HEK293 (cell line): ENCODE data around the gene ACADVL.

ENCODE experiments used
- ZEB2 ChIP-seq: fragments of 450-650 bp; formaldehyde crosslinking; IDR thresholded peaks from 2 replicates; pipeline ENCODE4 v1.5.1; 2016; ENCODE audit warnings: missing biosample characterization, missing genetic modification characterization
- ZNF311 ChIP-seq: fragments of 450-650 bp; formaldehyde crosslinking; IDR thresholded peaks from 2 replicates; pipeline ENCODE4 v1.5.1; 2017; ENCODE audit warnings: missing biosample characterization, missing genetic modification characterization, borderline replicate concordance
- TF ChIP-seq, protein P1 (sequence below): fragments of 450-650 bp; formaldehyde crosslinking; IDR thresholded peaks from 2 replicates; pipeline ENCODE4 v1.5.1; 2016; ENCODE audit warnings: missing biosample characterization, missing genetic modification characterization
- TF ChIP-seq, protein P2 (sequence below): fragments of 450-650 bp; formaldehyde crosslinking; IDR thresholded peaks from 2 replicates; pipeline ENCODE4 v1.5.1; 2016; ENCODE audit warnings: missing biosample characterization, missing genetic modification characterization
- TF ChIP-seq, protein P3 (sequence below): fragments of 450-650 bp; formaldehyde crosslinking; IDR thresholded peaks from 2 replicates; pipeline ENCODE4; 2016; ENCODE audit warnings: missing biosample characterization, missing genetic modification characterization

DNA sequence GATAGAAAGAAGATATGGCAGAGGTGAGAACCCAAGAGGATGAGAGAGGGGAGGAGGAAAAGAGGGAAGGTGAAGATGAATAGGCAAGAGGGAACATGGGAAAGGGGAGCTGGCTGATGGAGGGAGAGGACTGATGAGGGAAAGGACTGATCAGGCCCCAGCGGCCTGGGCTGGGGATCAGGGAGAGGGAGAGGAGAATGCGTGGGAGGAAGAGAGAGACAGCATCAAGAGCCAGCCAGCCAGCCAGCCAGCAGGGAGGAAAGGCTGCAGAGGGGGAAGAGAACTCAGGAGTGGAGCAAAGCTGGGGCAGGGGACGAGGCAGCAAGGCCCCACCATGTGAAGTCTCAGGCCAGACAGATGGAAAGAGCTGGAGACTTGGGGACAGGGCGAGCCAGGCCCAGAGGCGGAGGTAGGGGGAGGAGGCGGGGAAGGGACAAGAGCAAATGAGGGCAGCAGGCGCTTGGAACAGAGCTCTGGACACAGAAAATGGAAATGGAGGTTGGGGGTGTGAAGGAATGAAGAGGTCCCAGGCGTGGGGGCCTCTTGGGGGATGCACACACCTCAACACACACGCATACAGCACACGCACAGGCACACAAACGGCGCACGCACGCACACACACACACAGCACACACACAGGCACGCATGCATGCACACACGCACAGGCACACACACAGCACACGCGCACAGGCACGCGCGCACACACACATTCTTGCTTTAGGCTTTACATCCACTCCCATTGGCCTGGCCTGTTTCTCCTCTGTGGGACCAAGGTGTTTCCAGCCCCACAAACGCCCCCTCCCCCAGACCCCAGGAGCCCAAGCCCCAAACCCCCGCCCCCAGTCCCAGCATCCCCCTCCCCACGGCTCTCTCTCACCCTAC lies 12.4 kb upstream of the ACADVL start:
- TF ChIP-seq, protein P1, sequence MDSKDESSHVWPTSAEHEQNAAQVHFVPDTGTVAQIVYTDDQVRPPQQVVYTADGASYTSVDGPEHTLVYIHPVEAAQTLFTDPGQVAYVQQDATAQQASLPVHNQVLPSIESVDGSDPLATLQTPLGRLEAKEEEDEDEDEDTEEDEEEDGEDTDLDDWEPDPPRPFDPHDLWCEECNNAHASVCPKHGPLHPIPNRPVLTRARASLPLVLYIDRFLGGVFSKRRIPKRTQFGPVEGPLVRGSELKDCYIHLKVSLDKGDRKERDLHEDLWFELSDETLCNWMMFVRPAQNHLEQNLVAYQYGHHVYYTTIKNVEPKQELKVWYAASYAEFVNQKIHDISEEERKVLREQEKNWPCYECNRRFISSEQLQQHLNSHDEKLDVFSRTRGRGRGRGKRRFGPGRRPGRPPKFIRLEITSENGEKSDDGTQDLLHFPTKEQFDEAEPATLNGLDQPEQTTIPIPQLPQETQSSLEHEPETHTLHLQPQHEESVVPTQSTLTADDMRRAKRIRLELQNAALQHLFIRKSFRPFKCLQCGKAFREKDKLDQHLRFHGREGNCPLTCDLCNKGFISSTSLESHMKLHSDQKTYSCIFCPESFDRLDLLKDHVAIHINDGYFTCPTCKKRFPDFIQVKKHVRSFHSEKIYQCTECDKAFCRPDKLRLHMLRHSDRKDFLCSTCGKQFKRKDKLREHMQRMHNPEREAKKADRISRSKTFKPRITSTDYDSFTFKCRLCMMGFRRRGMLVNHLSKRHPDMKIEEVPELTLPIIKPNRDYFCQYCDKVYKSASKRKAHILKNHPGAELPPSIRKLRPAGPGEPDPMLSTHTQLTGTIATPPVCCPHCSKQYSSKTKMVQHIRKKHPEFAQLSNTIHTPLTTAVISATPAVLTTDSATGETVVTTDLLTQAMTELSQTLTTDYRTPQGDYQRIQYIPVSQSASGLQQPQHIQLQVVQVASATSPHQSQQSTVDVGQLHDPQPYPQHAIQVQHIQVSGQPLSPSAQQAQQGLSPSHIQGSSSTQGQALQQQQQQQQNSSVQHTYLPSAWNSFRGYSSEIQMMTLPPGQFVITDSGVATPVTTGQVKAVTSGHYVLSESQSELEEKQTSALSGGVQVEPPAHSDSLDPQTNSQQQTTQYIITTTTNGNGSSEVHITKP (tag by site-specific recombination) = no peak
- TF ChIP-seq ZNF311 (tag by site-specific recombination) = no peak
- TF ChIP-seq, protein P2, sequence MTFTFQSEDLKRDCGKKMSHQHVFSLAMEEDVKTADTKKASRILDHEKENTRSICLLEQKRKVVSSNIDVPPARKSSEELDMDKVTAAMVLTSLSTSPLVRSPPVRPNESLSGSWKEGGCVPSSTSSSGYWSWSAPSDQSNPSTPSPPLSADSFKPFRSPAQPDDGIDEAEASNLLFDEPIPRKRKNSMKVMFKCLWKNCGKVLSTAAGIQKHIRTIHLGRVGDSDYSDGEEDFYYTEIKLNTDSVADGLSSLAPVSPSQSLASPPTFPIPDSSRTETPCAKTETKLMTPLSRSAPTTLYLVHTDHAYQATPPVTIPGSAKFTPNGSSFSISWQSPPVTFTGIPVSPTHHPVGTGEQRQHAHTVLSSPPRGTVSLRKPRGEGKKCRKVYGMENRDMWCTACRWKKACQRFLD (tag by site-specific recombination) = no peak
- TF ChIP-seq ZEB2 = no peak
- TF ChIP-seq, protein P3, sequence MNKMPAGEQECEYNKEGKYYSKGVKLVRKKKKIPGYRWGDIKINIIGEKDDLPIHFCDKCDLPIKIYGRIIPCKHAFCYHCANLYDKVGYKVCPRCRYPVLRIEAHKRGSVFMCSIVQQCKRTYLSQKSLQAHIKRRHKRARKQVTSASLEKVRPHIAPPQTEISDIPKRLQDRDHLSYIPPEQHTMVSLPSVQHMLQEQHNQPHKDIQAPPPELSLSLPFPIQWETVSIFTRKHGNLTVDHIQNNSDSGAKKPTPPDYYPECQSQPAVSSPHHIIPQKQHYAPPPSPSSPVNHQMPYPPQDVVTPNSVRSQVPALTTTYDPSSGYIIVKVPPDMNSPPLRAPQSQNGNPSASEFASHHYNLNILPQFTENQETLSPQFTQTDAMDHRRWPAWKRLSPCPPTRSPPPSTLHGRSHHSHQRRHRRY (tag by site-specific recombination) = no peak
